ENCODE results near the gene KCTD15. TPM values are rescaled to one million over a fixed set of nuclear protein-coding genes. Genes with fewer than 3 reads are reported as not detected.

KCTD15 gene
- polyA plus RNA-seq, 1 donor (not counting 4 experiments of a cell fraction or from before 2014, with no cell fraction given) = 16.2 TPM

DNA sequence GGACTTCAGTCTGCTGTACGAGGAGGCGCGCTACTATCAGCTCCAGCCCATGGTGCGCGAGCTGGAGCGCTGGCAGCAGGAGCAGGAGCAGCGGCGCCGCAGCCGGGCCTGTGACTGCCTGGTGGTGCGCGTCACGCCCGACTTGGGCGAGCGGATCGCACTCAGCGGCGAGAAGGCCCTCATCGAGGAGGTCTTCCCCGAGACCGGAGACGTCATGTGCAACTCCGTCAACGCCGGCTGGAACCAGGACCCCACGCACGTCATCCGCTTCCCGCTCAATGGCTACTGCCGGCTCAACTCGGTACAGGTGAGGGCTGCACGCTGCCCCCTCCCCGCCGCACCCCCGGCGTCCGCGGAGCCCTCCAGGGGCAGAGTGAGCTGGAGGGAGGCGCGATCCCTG lies 14.6 kb downstream of the KCTD15 start:
- no peak for FAIRE-seq
- dilution Hi-C loops (cut with MboI; ENCODE audit: extremely low pct_ligation_motif_present, low sequenced_read_pairs) = no loop called here

DNA sequence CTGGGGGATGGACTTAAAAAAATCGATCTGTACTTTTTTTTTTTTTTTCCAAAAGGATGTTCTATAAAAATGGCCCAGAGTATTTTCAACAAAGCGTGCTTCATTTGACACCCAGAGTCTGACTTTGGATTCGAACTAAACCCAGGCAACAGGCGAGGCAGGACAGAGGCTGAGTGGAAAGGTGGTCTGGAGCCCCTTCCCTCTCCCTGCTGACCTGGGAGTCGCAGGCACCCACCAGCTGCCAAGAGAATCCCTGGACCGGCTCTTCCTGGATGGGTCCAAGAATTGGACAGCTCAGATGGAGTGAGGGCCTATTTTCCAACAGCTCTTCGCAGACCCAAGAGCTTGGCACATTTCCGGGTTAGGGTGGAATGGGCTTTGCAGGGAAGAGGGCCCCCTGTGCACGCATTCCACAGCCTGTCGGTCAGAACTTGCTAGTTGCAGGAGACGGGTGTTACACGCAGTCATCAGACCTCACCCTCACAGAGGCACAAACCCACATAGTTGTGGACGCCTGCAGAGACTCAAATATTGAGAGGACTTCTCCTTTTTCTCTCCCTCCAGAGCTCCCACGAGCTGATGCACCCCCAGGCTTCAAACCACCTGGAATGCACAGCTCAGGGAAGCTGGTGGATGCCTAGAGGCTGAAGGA lies 15.2 kb downstream of the KCTD15 start:
- Histone ChIP-seq H3K27me3 (ENCODE audit: control insufficient read depth, extremely low read depth, insufficient read depth, low read length) (no peaks in the 10 kb centered on the region), H3K9me1 (ENCODE audit: control insufficient read depth, extremely low read depth, insufficient read depth, low read length) (no peaks in the 10 kb centered on the region), H2AFZ (ENCODE audit: control insufficient read depth, low read length) (no peak overlapping the region), H3K4me3 (ENCODE audit: control insufficient read depth in 2 of 3, extremely low read depth in 1 of 3, insufficient read depth in 2 of 3, low read depth in 1 of 3, low read length in 3 of 3) (no peak overlapping the region), H3K27ac (ENCODE audit: control insufficient read depth, insufficient read depth, low read length) (no peak overlapping the region), H3K9me3 (ENCODE audit: control insufficient read depth, low read depth, low read length) (no peaks in the 10 kb centered on the region), H3K4me1 (ENCODE audit: control insufficient read depth, extremely low read depth, insufficient read depth, low read length) (peaks cover 4% of the 10 kb centered on the region), H3K79me2 (ENCODE audit: control insufficient read depth, insufficient read depth, low read length) (no peaks in the 10 kb centered on the region), H4K20me1 (ENCODE audit: control insufficient read depth, extremely low read depth, insufficient read depth, low read length) (no peaks in the 10 kb centered on the region), H3K4me2 (ENCODE audit: control insufficient read depth, extremely low read depth, insufficient read depth, low read depth, low read length) (no peak overlapping the region), H3K36me3 (ENCODE audit: control insufficient read depth in 2 of 2, extremely low read depth in 1 of 2, insufficient read depth in 2 of 2, low read length in 2 of 2) (peaks cover 7 to 28% of the 10 kb centered on the region in 2 experiments), H3K9ac (ENCODE audit: control insufficient read depth, extremely low read depth, insufficient read depth, low read length) (no peak overlapping the region)
- TF ChIP-seq, protein P1, sequence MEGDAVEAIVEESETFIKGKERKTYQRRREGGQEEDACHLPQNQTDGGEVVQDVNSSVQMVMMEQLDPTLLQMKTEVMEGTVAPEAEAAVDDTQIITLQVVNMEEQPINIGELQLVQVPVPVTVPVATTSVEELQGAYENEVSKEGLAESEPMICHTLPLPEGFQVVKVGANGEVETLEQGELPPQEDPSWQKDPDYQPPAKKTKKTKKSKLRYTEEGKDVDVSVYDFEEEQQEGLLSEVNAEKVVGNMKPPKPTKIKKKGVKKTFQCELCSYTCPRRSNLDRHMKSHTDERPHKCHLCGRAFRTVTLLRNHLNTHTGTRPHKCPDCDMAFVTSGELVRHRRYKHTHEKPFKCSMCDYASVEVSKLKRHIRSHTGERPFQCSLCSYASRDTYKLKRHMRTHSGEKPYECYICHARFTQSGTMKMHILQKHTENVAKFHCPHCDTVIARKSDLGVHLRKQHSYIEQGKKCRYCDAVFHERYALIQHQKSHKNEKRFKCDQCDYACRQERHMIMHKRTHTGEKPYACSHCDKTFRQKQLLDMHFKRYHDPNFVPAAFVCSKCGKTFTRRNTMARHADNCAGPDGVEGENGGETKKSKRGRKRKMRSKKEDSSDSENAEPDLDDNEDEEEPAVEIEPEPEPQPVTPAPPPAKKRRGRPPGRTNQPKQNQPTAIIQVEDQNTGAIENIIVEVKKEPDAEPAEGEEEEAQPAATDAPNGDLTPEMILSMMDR (optimal IDR thresholded peaks at IDR 0.05 in 1 of 3, IDR thresholded peaks at IDR 0.05 in 1 of 3, conservative IDR thresholded peaks at IDR 0.05 in 1 of 3; ENCODE audit: extremely low read depth in 1 of 3, insufficient read depth in 2 of 3, low read length in 3 of 3) = no peak
- TF ChIP-seq EZH2 (IDR thresholded peaks at IDR 0.05; ENCODE audit: low read length) = no peak
- dilution Hi-C loops (cut with MboI; ENCODE audit: extremely low pct_ligation_motif_present, low sequenced_read_pairs) = no loop called here
- FAIRE-seq = no peak
- no peak for DNase-seq (ENCODE audit: low read depth, low spot score)

More for the DNA sequence above, 14.6 kb downstream of the KCTD15 start:
- no peak for DNase-seq (ENCODE audit: low read depth, low spot score)
- no peak overlapping the region for H2AFZ ChIP-seq (ENCODE audit: control insufficient read depth, low read length)
- no peak overlapping the region for H3K4me3 ChIP-seq (ENCODE audit: control insufficient read depth in 2 of 3, extremely low read depth in 1 of 3, insufficient read depth in 2 of 3, low read depth in 1 of 3, low read length in 3 of 3)
- H3K9me1 ChIP-seq (ENCODE audit: control insufficient read depth, extremely low read depth, insufficient read depth, low read length) = no peaks in the 10 kb centered on the region
- no peak overlapping the region for H3K9ac ChIP-seq (ENCODE audit: control insufficient read depth, extremely low read depth, insufficient read depth, low read length)
- H3K27ac ChIP-seq (ENCODE audit: control insufficient read depth, insufficient read depth, low read length) = no peak overlapping the region
- H3K27me3 ChIP-seq (ENCODE audit: control insufficient read depth, extremely low read depth, insufficient read depth, low read length) = no peaks in the 10 kb centered on the region
- peaks cover 7 to 30% of the 10 kb centered on the region in 2 experiments for H3K36me3 ChIP-seq (ENCODE audit: control insufficient read depth in 2 of 2, extremely low read depth in 1 of 2, insufficient read depth in 2 of 2, low read length in 2 of 2)
- no peak overlapping the region for H3K4me2 ChIP-seq (ENCODE audit: control insufficient read depth, extremely low read depth, insufficient read depth, low read depth, low read length)
- peaks cover 9% of the 10 kb centered on the region for H3K4me1 ChIP-seq (ENCODE audit: control insufficient read depth, extremely low read depth, insufficient read depth, low read length)
- H3K79me2 ChIP-seq (ENCODE audit: control insufficient read depth, insufficient read depth, low read length) = no peaks in the 10 kb centered on the region
- H3K9me3 ChIP-seq (ENCODE audit: control insufficient read depth, low read depth, low read length) = no peaks in the 10 kb centered on the region
- no peaks in the 10 kb centered on the region for H4K20me1 ChIP-seq (ENCODE audit: control insufficient read depth, extremely low read depth, insufficient read depth, low read length)
- TF ChIP-seq, protein P1 (optimal IDR thresholded peaks at IDR 0.05 in 1 of 3, IDR thresholded peaks at IDR 0.05 in 1 of 3, conservative IDR thresholded peaks at IDR 0.05 in 1 of 3; ENCODE audit: extremely low read depth in 1 of 3, insufficient read depth in 2 of 3, low read length in 3 of 3) = no peak
- no peak for TF ChIP-seq EZH2 (IDR thresholded peaks at IDR 0.05; ENCODE audit: low read length)
